ENCODE results near the gene GULP1.

DNA sequence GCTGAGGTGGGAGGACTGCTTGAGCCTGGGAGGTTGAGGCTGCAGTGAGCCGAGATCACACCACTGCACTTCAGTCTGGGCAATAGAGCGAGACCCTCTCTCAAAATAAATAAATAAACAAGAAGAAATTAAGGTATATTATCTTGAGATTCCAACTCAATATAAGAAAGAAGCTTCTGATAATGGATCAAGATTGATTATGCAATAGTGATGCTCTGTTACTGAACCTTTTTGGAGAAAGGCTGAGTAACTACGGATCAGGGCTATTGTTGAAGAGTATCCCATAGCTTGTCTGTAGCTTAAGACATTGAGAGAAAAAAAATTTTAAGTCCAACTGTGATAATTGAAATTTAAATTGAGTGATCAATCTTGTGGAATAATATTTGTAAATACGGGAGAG is 17.7 kb downstream of the GULP1 start:
- TF ChIP-seq POLR2AphosphoS5 (IDR thresholded peaks at IDR 0.05): no peak
- TF ChIP-seq, protein P1, sequence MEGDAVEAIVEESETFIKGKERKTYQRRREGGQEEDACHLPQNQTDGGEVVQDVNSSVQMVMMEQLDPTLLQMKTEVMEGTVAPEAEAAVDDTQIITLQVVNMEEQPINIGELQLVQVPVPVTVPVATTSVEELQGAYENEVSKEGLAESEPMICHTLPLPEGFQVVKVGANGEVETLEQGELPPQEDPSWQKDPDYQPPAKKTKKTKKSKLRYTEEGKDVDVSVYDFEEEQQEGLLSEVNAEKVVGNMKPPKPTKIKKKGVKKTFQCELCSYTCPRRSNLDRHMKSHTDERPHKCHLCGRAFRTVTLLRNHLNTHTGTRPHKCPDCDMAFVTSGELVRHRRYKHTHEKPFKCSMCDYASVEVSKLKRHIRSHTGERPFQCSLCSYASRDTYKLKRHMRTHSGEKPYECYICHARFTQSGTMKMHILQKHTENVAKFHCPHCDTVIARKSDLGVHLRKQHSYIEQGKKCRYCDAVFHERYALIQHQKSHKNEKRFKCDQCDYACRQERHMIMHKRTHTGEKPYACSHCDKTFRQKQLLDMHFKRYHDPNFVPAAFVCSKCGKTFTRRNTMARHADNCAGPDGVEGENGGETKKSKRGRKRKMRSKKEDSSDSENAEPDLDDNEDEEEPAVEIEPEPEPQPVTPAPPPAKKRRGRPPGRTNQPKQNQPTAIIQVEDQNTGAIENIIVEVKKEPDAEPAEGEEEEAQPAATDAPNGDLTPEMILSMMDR (IDR thresholded peaks at IDR 0.05): no peak
- no peak for TF ChIP-seq POLR2A (IDR thresholded peaks at IDR 0.05)
